Measurements from ENCODE around the gene VPS33B.

VPS33B gene

GRCh38 chr15:90970274-90970673, 52.1 kb downstream of the VPS33B start:
- DNase-seq: no peak

- no peak for DNase-seq
Measured at GRCh38 chr15:90968434-90968833, 54.0 kb downstream of the VPS33B start.

- DNase-seq: no peak
Measured at GRCh38 chr15:90967206-90967605, 55.2 kb downstream of the VPS33B start.

GRCh38 chr15:90966262-90966661, 56.1 kb downstream of the VPS33B start:
- DNase-seq: no peak

GRCh38 chr15:90962021-90962420, 60.4 kb downstream of the VPS33B start:
- no peak for DNase-seq

- DNase-seq: no peak
Measured at GRCh38 chr15:90960298-90961091, 61.9 kb downstream of the VPS33B start.

GRCh38 chr15:90959894-90960293, 62.5 kb downstream of the VPS33B start:
- DNase-seq: no peak

- no peak for DNase-seq
Measured at GRCh38 chr15:90959028-90959595, 63.3 kb downstream of the VPS33B start.

GRCh38 chr15:90957791-90958190, 64.6 kb downstream of the VPS33B start:
- no peak for DNase-seq

GRCh38 chr15:90957031-90957790, 65.2 kb downstream of the VPS33B start:
- DNase-seq: peak; percentile 53

GRCh38 chr15:90956274-90957030, 65.9 kb downstream of the VPS33B start:
- DNase-seq: peak; percentile 78

- no peak for DNase-seq
Measured at GRCh38 chr15:90955624-90956273, 66.6 kb downstream of the VPS33B start.

GRCh38 chr15:90954712-90955623, 67.4 kb downstream of the VPS33B start, which contains the start of gene RCCD1:
Gene RCCD1 (plus strand): TSS chr15:90954884. CDS start chr15:90956735, 1,851 bp downstream.
- DNase-seq: peak; percentile 94

- DNase-seq: no peak
Measured at GRCh38 chr15:90953947-90954711, 68.3 kb downstream of the VPS33B start.

GRCh38 chr15:90952901-90953677, 69.3 kb downstream of the VPS33B start:
- no peak for DNase-seq

GRCh38 chr15:90950676-90951075, 71.7 kb downstream of the VPS33B start:
- DNase-seq: no peak

GRCh38 chr15:90949979-90950675, 72.3 kb downstream of the VPS33B start:
- DNase-seq: no peak
